Activated naive CD8-positive, alpha-beta T cell treated with anti-CD3 and anti-CD28 coated beads, Interleukin-2, amount 50 U/mL, for 24 hours (primary cell): ENCODE data around the gene MRPL52.
"Not testable (repeated sequence)": the region's sequence is repeated elsewhere in the genome, so short reads cannot be mapped to it uniquely, and the experiment has no call there.

Experiments
- ATAC-seq: fragments of 150-1000 bp; cut with Tn5 transposase; one replicate; pipeline ENCODE4 v1.10.0; 2021
- DNase-seq: peaks from one replicate; pipeline ENCODE4 v3.0.0; 2021
- H3K27ac Mint-ChIP-seq: one replicate; pipeline ENCODE4 v1.8.0; 2021; ENCODE audit warnings: mild to moderate bottlenecking, mixed read lengths
- H3K27me3 Mint-ChIP-seq: one replicate; pipeline ENCODE4 v1.8.0; 2021; ENCODE audit warnings: mixed read lengths
- H3K36me3 Mint-ChIP-seq: one replicate; pipeline ENCODE4 v1.8.0; 2021; ENCODE audit warnings: low read depth, mixed read lengths
- H3K4me1 Mint-ChIP-seq: one replicate; pipeline ENCODE4 v1.8.0; 2021; ENCODE audit warnings: mixed read lengths
- H3K4me3 Mint-ChIP-seq: one replicate; pipeline ENCODE4 v1.8.0; 2021; ENCODE audit warnings: mild to moderate bottlenecking, moderate library complexity, mixed read lengths
- H3K9me3 Mint-ChIP-seq: one replicate; pipeline ENCODE4 v1.8.0; 2021; ENCODE audit warnings: mixed read lengths

The MRPL52 gene

GRCh38 chr14:22821193-22822015 lies 8.3 kb upstream of the MRPL52 start:
- Mint-ChIP-seq H3K9me3 (no peaks in the 10 kb centered on the region), H3K27ac (no peak overlapping the region), H3K4me3 (no peak overlapping the region), H3K27me3 (peaks cover 14% of the 10 kb centered on the region), H3K4me1 (peaks cover 27% of the 10 kb centered on the region), H3K36me3 (no peaks in the 10 kb centered on the region)
- DNase-seq (no peak), ATAC-seq (no peak)

- DNase-seq (no peak), ATAC-seq (no peak)
- peaks cover 27% of the 10 kb centered on the region for H3K4me1 Mint-ChIP-seq
- no peak overlapping the region for H3K27ac Mint-ChIP-seq
- no peaks in the 10 kb centered on the region for H3K9me3 Mint-ChIP-seq
- H3K27me3 Mint-ChIP-seq = peaks cover 14% of the 10 kb centered on the region
- H3K36me3 Mint-ChIP-seq = no peaks in the 10 kb centered on the region
- H3K4me3 Mint-ChIP-seq = peak overlapping the region; percentile 69
These were observed 7.6 kb upstream of the MRPL52 start for GRCh38 chr14:22822016-22822570.

GRCh38 chr14:22822571-22823098 lies 7.1 kb upstream of the MRPL52 start:
- Mint-ChIP-seq H3K9me3 (no peaks in the 10 kb centered on the region), H3K27ac (peak overlapping the region; percentile 38), H3K36me3 (no peaks in the 10 kb centered on the region), H3K4me1 (peaks cover 27% of the 10 kb centered on the region), H3K4me3 (peak overlapping the region; percentile 69), H3K27me3 (peaks cover 14% of the 10 kb centered on the region)
- DNase-seq (peak; percentile 74), ATAC-seq (peak; percentile 80)

- H3K27me3 Mint-ChIP-seq = peaks cover 14% of the 10 kb centered on the region
- ATAC-seq (no peak), DNase-seq (no peak)
- peaks cover 32% of the 10 kb centered on the region for H3K4me1 Mint-ChIP-seq
- peak overlapping the region; percentile 21 for H3K4me3 Mint-ChIP-seq
- no peak overlapping the region for H3K27ac Mint-ChIP-seq
- peaks cover 6% of the 10 kb centered on the region for H3K36me3 Mint-ChIP-seq
- peaks cover 3% of the 10 kb centered on the region for H3K9me3 Mint-ChIP-seq
These were observed 4.9 kb upstream of the MRPL52 start for GRCh38 chr14:22824711-22825359.

- H3K4me3 Mint-ChIP-seq = peak overlapping the region; percentile 88
- not testable (repeated sequence) for H3K27me3 Mint-ChIP-seq, ATAC-seq, H3K9me3 Mint-ChIP-seq, DNase-seq
- H3K36me3 Mint-ChIP-seq = peaks cover 24% of the 10 kb centered on the region
- peaks cover 36% of the 10 kb centered on the region for H3K4me1 Mint-ChIP-seq
- peak overlapping the region; percentile 96 for H3K27ac Mint-ChIP-seq
These were observed 519 bp upstream of the MRPL52 start for GRCh38 chr14:22829076-22829660.

GRCh38 chr14:22830443-22831010 lies 840 bp downstream of the MRPL52 start:
- Mint-ChIP-seq H3K36me3 (peaks cover 31% of the 10 kb centered on the region), H3K27ac (peak overlapping the region; percentile 96), H3K27me3 (peaks cover 3% of the 10 kb centered on the region), H3K4me3 (peak overlapping the region; percentile 88), H3K4me1 (peaks cover 26% of the 10 kb centered on the region), H3K9me3 (peaks cover 3% of the 10 kb centered on the region)
- peak; percentile 6 for ATAC-seq
- DNase-seq = no peak

- DNase-seq (no peak), ATAC-seq (no peak)
- H3K36me3 Mint-ChIP-seq = peaks cover 34% of the 10 kb centered on the region
- no peak overlapping the region for H3K27ac Mint-ChIP-seq
- H3K9me3 Mint-ChIP-seq = no peaks in the 10 kb centered on the region
- H3K4me1 Mint-ChIP-seq = peaks cover 36% of the 10 kb centered on the region
- H3K4me3 Mint-ChIP-seq = no peak overlapping the region
- H3K27me3 Mint-ChIP-seq = peaks cover 9% of the 10 kb centered on the region
These were observed 5.8 kb downstream of the MRPL52 start for GRCh38 chr14:22835505-22835904.

- H3K4me3 Mint-ChIP-seq = peak within 1 kb of the TSS; percentile 73
- DNase-seq (no peak), ATAC-seq (no peak)
- H3K27me3 Mint-ChIP-seq = peaks cover 9% of the 10 kb centered on the region
- no peaks in the 10 kb centered on the region for H3K9me3 Mint-ChIP-seq
- H3K36me3 Mint-ChIP-seq = peaks cover 28% of the 10 kb centered on the region
- peak within 1 kb of the TSS; percentile 62 for H3K27ac Mint-ChIP-seq
- H3K4me1 Mint-ChIP-seq = peaks cover 27% of the 10 kb centered on the region
These were observed 6.8 kb downstream of the MRPL52 start, which contains the start of gene MMP14 for GRCh38 chr14:22836301-22837113. Gene MMP14 (plus strand): TSS chr14:22836585. CDS start chr14:22836818, 233 bp downstream.

- H3K4me1 Mint-ChIP-seq = peaks cover 22% of the 10 kb centered on the region
- peak overlapping the region; percentile 73 for H3K4me3 Mint-ChIP-seq
- DNase-seq = no peak
- H3K27me3 Mint-ChIP-seq = peaks cover 9% of the 10 kb centered on the region
- H3K36me3 Mint-ChIP-seq = peaks cover 24% of the 10 kb centered on the region
- H3K27ac Mint-ChIP-seq = peak overlapping the region; percentile 62
- ATAC-seq = peak; percentile 11
- no peaks in the 10 kb centered on the region for H3K9me3 Mint-ChIP-seq
These were observed 7.5 kb downstream of the MRPL52 start for GRCh38 chr14:22837114-22837749.

- peaks cover 9% of the 10 kb centered on the region for H3K27me3 Mint-ChIP-seq
- no peak for DNase-seq
- peak; percentile 39 for ATAC-seq
- H3K4me3 Mint-ChIP-seq = peak overlapping the region; percentile 59
- no peaks in the 10 kb centered on the region for H3K9me3 Mint-ChIP-seq
- no peak overlapping the region for H3K27ac Mint-ChIP-seq
- H3K36me3 Mint-ChIP-seq = peaks cover 24% of the 10 kb centered on the region
- H3K4me1 Mint-ChIP-seq = peaks cover 22% of the 10 kb centered on the region
These were observed 8.3 kb downstream of the MRPL52 start for GRCh38 chr14:22837750-22838538.

GRCh38 chr14:22838631-22839041 lies 8.9 kb downstream of the MRPL52 start:
- Mint-ChIP-seq H3K36me3 (peaks cover 21% of the 10 kb centered on the region), H3K4me1 (peaks cover 22% of the 10 kb centered on the region), H3K27me3 (peaks cover 13% of the 10 kb centered on the region), H3K27ac (no peak overlapping the region), H3K4me3 (peak overlapping the region; percentile 8), H3K9me3 (no peaks in the 10 kb centered on the region)
- ATAC-seq (no peak), DNase-seq (no peak)

GRCh38 chr14:22839159-22839779 lies 9.6 kb downstream of the MRPL52 start:
- Mint-ChIP-seq H3K4me1 (peaks cover 22% of the 10 kb centered on the region), H3K27ac (no peak overlapping the region), H3K4me3 (no peak overlapping the region), H3K27me3 (peaks cover 15% of the 10 kb centered on the region), H3K9me3 (no peaks in the 10 kb centered on the region), H3K36me3 (peaks cover 16% of the 10 kb centered on the region)
- no peak for DNase-seq
- no peak for ATAC-seq
